Neural progenitor cell (in vitro differentiated cells): ENCODE measurements around the gene FAM78B. TPM values are rescaled to one million over a fixed set of nuclear protein-coding genes. Genes with fewer than 3 reads are reported as not detected.
A peak's percentile ranks its signal among the peaks of the same experiment; 100 is the strongest.

Source experiments
- DNase-seq: peaks from one replicate; pipeline ENCODE4 v3.0.0-alpha.2; 2016; ENCODE audit warnings: low spot score
- H2AFZ ChIP-seq: fragments of 200-600 bp; sonication (generic); replicated peaks from 2 replicates; pipeline ENCODE4 v1.6.1; 2016; ENCODE audit warnings: antibody characterized with exemption
- H3F3A ChIP-seq: fragments of 200-600 bp; sonication (generic); 2 replicates; pipeline ENCODE4 v1.6.1; 2016; ENCODE audit warnings: antibody characterized with exemption, low read depth
- H3K27ac ChIP-seq: fragments of 200-600 bp; sonication (generic); 2 replicates; pipeline ENCODE4 v1.5.1; 2016; ENCODE audit warnings: mild to moderate bottlenecking
- H3K27me3 ChIP-seq: fragments of 200-600 bp; sonication (generic); 2 replicates; pipeline ENCODE4 v1.6.1; 2016; ENCODE audit warnings: mild to moderate bottlenecking, moderate library complexity
- H3K36me3 ChIP-seq: fragments of 200-600 bp; sonication (generic); 2 replicates; pipeline ENCODE4 v1.5.1; 2016
- H3K4me1 ChIP-seq: fragments of 200-600 bp; sonication (generic); 2 replicates; pipeline ENCODE4 v1.6.1; 2016; ENCODE audit warnings: mixed run types
- H3K4me2 ChIP-seq: fragments of 200-600 bp; sonication (generic); 2 replicates; pipeline ENCODE4 v1.6.1; 2016
- H3K4me3 ChIP-seq: fragments of 200-600 bp; sonication (generic); 2 replicates; pipeline ENCODE4 v1.5.1; 2016
- H3K79me2 ChIP-seq: fragments of 200-600 bp; sonication (generic); 2 replicates; pipeline ENCODE4 v1.6.1; 2016; ENCODE audit warnings: low read depth
- H3K9ac ChIP-seq: fragments of 200-600 bp; sonication (generic); 2 replicates; pipeline ENCODE4 v1.6.1; 2016
- H3K9me3 ChIP-seq: fragments of 200-600 bp; sonication (generic); 2 replicates; pipeline ENCODE4 v1.5.1; 2016; ENCODE audit warnings: low read depth
- H4K20me1 ChIP-seq: fragments of 200-600 bp; sonication (generic); 2 replicates; pipeline ENCODE4 v1.6.1; 2016; ENCODE audit warnings: low read depth
- H3K27ac Mint-ChIP-seq: 3 replicates; pipeline ENCODE4 v1.8.0; 2021; ENCODE audit warnings: mixed read lengths
- H3K27me3 Mint-ChIP-seq: 2 replicates; pipeline ENCODE4 v1.8.0; 2022; ENCODE audit warnings: low read depth, mild to moderate bottlenecking, inconsistent platforms, moderate library complexity, mixed read lengths; ENCODE audit not compliant: insufficient read depth
- H3K36me3 Mint-ChIP-seq: 3 replicates; pipeline ENCODE4 v1.8.0; 2021; ENCODE audit warnings: mixed read lengths
- H3K4me1 Mint-ChIP-seq: 3 replicates; pipeline ENCODE4 v1.8.0; 2021; ENCODE audit warnings: mixed read lengths
- H3K4me3 Mint-ChIP-seq: 3 replicates; pipeline ENCODE4 v1.8.0; 2021; ENCODE audit warnings: mild to moderate bottlenecking, moderate library complexity, mixed read lengths
- H3K9me3 Mint-ChIP-seq: 3 replicates; pipeline ENCODE4 v1.8.0; 2020; ENCODE audit warnings: mixed read lengths
- CTCF ChIP-seq: fragments of 200-600 bp; sonication (generic); IDR thresholded peaks from 2 replicates; pipeline ENCODE4 v1.5.1; 2017; ENCODE audit warnings: antibody characterized with exemption, mild to moderate bottlenecking
- EZH2 ChIP-seq: fragments of 200-600 bp; sonication (generic); IDR thresholded peaks from 2 replicates; pipeline ENCODE4 v1.6.1; 2017; ENCODE audit warnings: antibody characterized with exemption, mild to moderate bottlenecking, moderate library complexity
- EZH2phosphoT487 ChIP-seq: fragments of 200-600 bp; sonication (generic); IDR thresholded peaks from 2 replicates; pipeline ENCODE4 v1.6.1; 2017; ENCODE audit warnings: antibody characterized with exemption
- total RNA-seq: library from RNA; depleted of rRNA; stranded (reverse); fragments of >200 nt; gene quantifications from 2 replicates; pipeline ENCODE4 v1.2.3, GENCODE V29; 2015; ENCODE audit warnings: low replicate concordance

FAM78B gene
- total RNA-seq, 1 donor from 2014 or later = not detected

- no peaks in the 10 kb centered on the region for H3K4me1 ChIP-seq
- no peak overlapping the region for H3K4me3 Mint-ChIP-seq
- no peaks in the 10 kb centered on the region for H4K20me1 ChIP-seq
- H3K27me3 Mint-ChIP-seq = peaks cover 3% of the 10 kb centered on the region
- no peaks in the 10 kb centered on the region for H3K9me3 Mint-ChIP-seq
- no peaks in the 10 kb centered on the region for H3K36me3 ChIP-seq
- no peaks in the 10 kb centered on the region for H3F3A ChIP-seq
- H3K9me3 ChIP-seq = no peaks in the 10 kb centered on the region
- no peak overlapping the region for H3K4me3 ChIP-seq
- H3K4me1 Mint-ChIP-seq = no peaks in the 10 kb centered on the region
- no peak overlapping the region for H3K9ac ChIP-seq
- no peaks in the 10 kb centered on the region for H3K36me3 Mint-ChIP-seq
- no peak overlapping the region for H3K27ac Mint-ChIP-seq
- H3K4me2 ChIP-seq = no peak overlapping the region
- DNase-seq = no peak
- no peaks in the 10 kb centered on the region for H3K27me3 ChIP-seq
- no peak overlapping the region for H3K27ac ChIP-seq
- H3K79me2 ChIP-seq = no peaks in the 10 kb centered on the region
- H2AFZ ChIP-seq = no peak overlapping the region
- no peak for TF ChIP-seq CTCF
- no peak for TF ChIP-seq EZH2phosphoT487
- TF ChIP-seq EZH2 = no peak
Observed at GRCh38 chr1:166197597-166197996, 30.8 kb upstream of the FAM78B start.

GRCh38 chr1:166197141-166197540 is 30.3 kb upstream of the FAM78B start:
- DNase-seq = no peak
- Histone ChIP-seq H3K36me3 (no peaks in the 10 kb centered on the region), H3K4me1 (no peaks in the 10 kb centered on the region), H3K79me2 (no peaks in the 10 kb centered on the region), H3K27ac (no peak overlapping the region), H3K4me2 (no peak overlapping the region), H3F3A (no peaks in the 10 kb centered on the region), H3K9ac (no peak overlapping the region), H2AFZ (no peak overlapping the region), H4K20me1 (no peaks in the 10 kb centered on the region), H3K27me3 (no peaks in the 10 kb centered on the region), H3K9me3 (no peaks in the 10 kb centered on the region), H3K4me3 (no peak overlapping the region)
- H3K9me3 Mint-ChIP-seq = no peaks in the 10 kb centered on the region
- TF ChIP-seq EZH2 = no peak
- no peak for TF ChIP-seq EZH2phosphoT487
- no peak for TF ChIP-seq CTCF
- H3K27me3 Mint-ChIP-seq = peaks cover 4% of the 10 kb centered on the region
- no peak overlapping the region for H3K27ac Mint-ChIP-seq
- no peaks in the 10 kb centered on the region for H3K36me3 Mint-ChIP-seq
- no peak overlapping the region for H3K4me3 Mint-ChIP-seq
- H3K4me1 Mint-ChIP-seq = no peaks in the 10 kb centered on the region

- Histone ChIP-seq H3K4me2 (no peak overlapping the region), H3K4me3 (no peak overlapping the region), H4K20me1 (no peaks in the 10 kb centered on the region), H3F3A (no peaks in the 10 kb centered on the region), H3K9ac (no peak overlapping the region), H3K27ac (no peak overlapping the region), H3K79me2 (no peaks in the 10 kb centered on the region), H3K36me3 (no peaks in the 10 kb centered on the region), H3K27me3 (no peaks in the 10 kb centered on the region), H3K4me1 (no peaks in the 10 kb centered on the region), H3K9me3 (no peaks in the 10 kb centered on the region), H2AFZ (no peak overlapping the region)
- Mint-ChIP-seq H3K4me1 (no peaks in the 10 kb centered on the region), H3K36me3 (no peaks in the 10 kb centered on the region), H3K4me3 (no peak overlapping the region), H3K27me3 (peaks cover 2% of the 10 kb centered on the region), H3K27ac (no peak overlapping the region), H3K9me3 (no peaks in the 10 kb centered on the region)
- TF ChIP-seq CTCF (no peak), EZH2 (no peak), EZH2phosphoT487 (no peak)
- DNase-seq = peak; percentile 18
Observed at GRCh38 chr1:166193057-166193698, 26.4 kb upstream of the FAM78B start.
